ENCODE measurements around the gene APOM. TPM values are rescaled to one million over a fixed set of nuclear protein-coding genes. Genes with fewer than 3 reads are reported as not detected.

The APOM gene
- total RNA-seq, 3 donors from 2014 or later (not counting 1 experiment from before 2014, with no cell fraction given) = 2.6 to 2.8 (median 2.7) TPM

- peak overlapping the region in 1 of 2 donors; percentile 76 for H3K27ac Mint-ChIP-seq
- 84% methylated on average over 3 of the region's 3 CpGs for WGBS (ENCODE audit: insufficient coverage)
Measured at GRCh38 chr6:31634131-31634530, 21.6 kb upstream of the APOM start.

DNA sequence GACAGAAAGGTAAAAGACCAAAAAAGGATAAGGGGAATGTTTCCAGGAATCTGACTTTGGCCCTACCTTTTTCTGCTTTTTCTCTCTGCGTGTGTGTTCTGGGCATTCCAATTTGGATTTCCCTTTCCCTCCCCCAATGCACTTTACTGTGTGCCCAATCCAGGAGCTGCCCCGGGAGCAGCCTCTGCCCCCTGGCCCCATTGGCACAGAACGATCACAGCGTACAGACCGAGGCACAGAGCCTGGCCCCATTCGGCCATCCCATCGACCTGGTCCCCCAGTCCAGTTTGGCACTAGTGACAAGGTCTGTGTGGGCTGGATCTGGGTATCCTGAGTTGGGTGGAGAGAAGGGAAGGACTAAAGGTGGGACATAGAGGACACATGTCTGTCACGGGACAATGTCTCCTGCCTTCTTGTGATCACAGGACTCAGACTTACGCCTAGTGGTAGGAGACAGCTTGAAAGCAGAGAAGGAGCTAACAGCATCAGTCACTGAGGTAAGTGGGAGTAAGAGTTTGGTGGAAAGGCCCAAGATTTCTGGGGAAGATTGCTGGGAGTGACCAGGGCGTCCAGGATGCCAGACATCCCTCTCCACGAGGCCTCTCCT lies 20.6 kb upstream of the APOM start:
- TF ChIP-seq, protein P1, sequence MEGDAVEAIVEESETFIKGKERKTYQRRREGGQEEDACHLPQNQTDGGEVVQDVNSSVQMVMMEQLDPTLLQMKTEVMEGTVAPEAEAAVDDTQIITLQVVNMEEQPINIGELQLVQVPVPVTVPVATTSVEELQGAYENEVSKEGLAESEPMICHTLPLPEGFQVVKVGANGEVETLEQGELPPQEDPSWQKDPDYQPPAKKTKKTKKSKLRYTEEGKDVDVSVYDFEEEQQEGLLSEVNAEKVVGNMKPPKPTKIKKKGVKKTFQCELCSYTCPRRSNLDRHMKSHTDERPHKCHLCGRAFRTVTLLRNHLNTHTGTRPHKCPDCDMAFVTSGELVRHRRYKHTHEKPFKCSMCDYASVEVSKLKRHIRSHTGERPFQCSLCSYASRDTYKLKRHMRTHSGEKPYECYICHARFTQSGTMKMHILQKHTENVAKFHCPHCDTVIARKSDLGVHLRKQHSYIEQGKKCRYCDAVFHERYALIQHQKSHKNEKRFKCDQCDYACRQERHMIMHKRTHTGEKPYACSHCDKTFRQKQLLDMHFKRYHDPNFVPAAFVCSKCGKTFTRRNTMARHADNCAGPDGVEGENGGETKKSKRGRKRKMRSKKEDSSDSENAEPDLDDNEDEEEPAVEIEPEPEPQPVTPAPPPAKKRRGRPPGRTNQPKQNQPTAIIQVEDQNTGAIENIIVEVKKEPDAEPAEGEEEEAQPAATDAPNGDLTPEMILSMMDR (IDR thresholded peaks at IDR 0.05) = no peak
- intact Hi-C loops (cut with micrococcal nuclease) = no loop called here
- Mint-ChIP-seq H3K9me3 (no peaks in the 10 kb centered on the region), H3K27ac (peak overlapping the region; percentile 23 to 70), H3K27me3 (ENCODE audit: low read depth in 2 of 2) (no peaks in the 10 kb centered on the region), H3K36me3 (no peaks in the 10 kb centered on the region), H3K4me3 (peak overlapping the region; percentile 25), H3K4me1 (peaks cover 0 to 20% of the 10 kb centered on the region in 2 donors)
- ATAC-seq (no peak), DNase-seq (no peak)
- Histone ChIP-seq H3K4me1 (ENCODE audit: control insufficient read depth, insufficient read depth, low read length) (no peaks in the 10 kb centered on the region), H3K9me3 (ENCODE audit: control insufficient read depth, insufficient read depth, low read length) (no peaks in the 10 kb centered on the region), H3K27me3 (ENCODE audit: control insufficient read depth, insufficient read depth, low read length) (no peaks in the 10 kb centered on the region), H3K4me3 (ENCODE audit: low read length) (no peak overlapping the region), H3K36me3 (ENCODE audit: control insufficient read depth, insufficient read depth, low read length) (peaks cover 95% of the 10 kb centered on the region), H3K27ac (ENCODE audit: low read length) (no peak overlapping the region)
- WGBS (ENCODE audit: insufficient coverage) = 84% methylated on average over 11 of the region's 11 CpGs

More at GRCh38 chr6:31634131-31634530, 21.6 kb upstream of the APOM start:
- Histone ChIP-seq H3K4me1 (ENCODE audit: control insufficient read depth, insufficient read depth, low read length) (no peaks in the 10 kb centered on the region), H3K27me3 (ENCODE audit: control insufficient read depth, insufficient read depth, low read length) (no peaks in the 10 kb centered on the region), H3K9me3 (ENCODE audit: control insufficient read depth, insufficient read depth, low read length) (no peaks in the 10 kb centered on the region), H3K27ac (ENCODE audit: low read length) (no peak overlapping the region), H3K4me3 (ENCODE audit: low read length) (no peak overlapping the region), H3K36me3 (ENCODE audit: control insufficient read depth, insufficient read depth, low read length) (peaks cover 93% of the 10 kb centered on the region)
- Mint-ChIP-seq H3K27me3 (ENCODE audit: low read depth in 2 of 2) (no peaks in the 10 kb centered on the region), H3K4me1 (peaks cover 0 to 20% of the 10 kb centered on the region in 2 donors), H3K4me3 (no peak overlapping the region), H3K9me3 (no peaks in the 10 kb centered on the region), H3K36me3 (no peaks in the 10 kb centered on the region)
- TF ChIP-seq, protein P1 (IDR thresholded peaks at IDR 0.05) = no peak
- DNase-seq (no peak), ATAC-seq (no peak)
- intact Hi-C loops (cut with micrococcal nuclease) = no loop called here

GRCh38 chr6:31636698-31637596 lies 18.7 kb upstream of the APOM start:
- WGBS (ENCODE audit: insufficient coverage) = 92% methylated on average over 26 of the region's 27 CpGs
- H3K9me3 Mint-ChIP-seq = no peaks in the 10 kb centered on the region
- intact Hi-C loops (cut with micrococcal nuclease) = no loop called here
- Histone ChIP-seq H3K27ac (ENCODE audit: low read length) (no peak overlapping the region), H3K27me3 (ENCODE audit: control insufficient read depth, insufficient read depth, low read length) (no peaks in the 10 kb centered on the region), H3K4me1 (ENCODE audit: control insufficient read depth, insufficient read depth, low read length) (no peaks in the 10 kb centered on the region), H3K4me3 (ENCODE audit: low read length) (no peak overlapping the region), H3K36me3 (ENCODE audit: control insufficient read depth, insufficient read depth, low read length) (peaks cover 95% of the 10 kb centered on the region), H3K9me3 (ENCODE audit: control insufficient read depth, insufficient read depth, low read length) (no peaks in the 10 kb centered on the region)
- no peak for ATAC-seq
- DNase-seq = no peak
- peaks cover 0 to 17% of the 10 kb centered on the region in 2 donors for H3K4me1 Mint-ChIP-seq
- no peak overlapping the region for H3K4me3 Mint-ChIP-seq
- TF ChIP-seq, protein P1 (IDR thresholded peaks at IDR 0.05) = no peak
- H3K27ac Mint-ChIP-seq = peak overlapping the region in 1 of 2 donors; percentile 37
- H3K27me3 Mint-ChIP-seq (ENCODE audit: low read depth in 2 of 2) = no peaks in the 10 kb centered on the region
- H3K36me3 Mint-ChIP-seq = no peaks in the 10 kb centered on the region

All from natural killer cell (primary cell).